ENCODE results near the gene B4GALNT4.

The B4GALNT4 gene

DNA sequence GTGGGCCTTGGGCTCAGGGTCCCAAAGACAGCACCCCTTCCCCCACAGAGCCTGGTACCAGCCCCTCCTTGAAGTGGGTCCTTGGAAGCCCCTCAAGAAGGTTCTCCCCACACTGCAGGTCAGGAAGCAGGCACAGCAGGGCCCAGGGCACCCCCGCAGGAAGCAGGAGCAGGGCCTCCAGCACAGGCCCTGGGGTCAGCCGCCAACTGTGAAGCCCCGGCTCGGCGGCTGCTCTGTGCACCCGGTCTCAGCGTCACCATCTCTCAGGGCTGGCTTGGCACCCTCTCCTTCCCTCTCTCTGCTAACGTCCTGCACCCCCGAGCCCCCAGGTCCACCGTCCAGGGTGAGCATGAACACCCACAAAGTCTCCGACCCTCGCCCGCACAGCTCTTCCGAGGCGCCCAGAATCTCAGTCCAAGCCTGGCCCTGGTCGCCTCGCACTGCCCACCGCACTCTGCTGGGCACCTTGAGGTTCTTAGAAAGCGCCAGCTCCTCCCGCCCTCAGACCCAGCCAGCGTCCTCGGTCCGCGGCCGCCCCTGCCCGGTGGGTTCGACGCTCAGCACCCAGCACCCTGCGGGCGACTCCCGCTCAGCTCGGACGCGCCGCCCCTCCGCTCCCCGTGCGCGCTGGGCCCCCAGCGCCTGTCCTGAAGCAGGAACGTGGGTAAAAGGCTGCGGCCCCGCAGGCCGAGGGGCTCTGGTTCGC lies 46.9 kb downstream of the B4GALNT4 start:
- Histone ChIP-seq H3K4me3 (ENCODE audit: low read length) (no peak overlapping the region), H3K27me3 (replicated peaks; ENCODE audit: insufficient read depth, low read length) (peaks cover 68% of the 10 kb centered on the region), H3K4me2 (ENCODE audit: low read depth, low read length) (peak overlapping the region; percentile 54; the same call in 1 of the 2 replicates), H3K79me2 (ENCODE audit: low read length) (no peaks in the 10 kb centered on the region), H3K27ac (ENCODE audit: low read length) (no peak overlapping the region), H3K9me2 (replicated peaks; ENCODE audit: insufficient read depth, low read length) (no peaks in the 10 kb centered on the region), H4K20me1 (ENCODE audit: insufficient read depth, low read length) (no peaks in the 10 kb centered on the region), H3K4me1 (ENCODE audit: low read length) (no peaks in the 10 kb centered on the region), H3K36me3 (replicated peaks; ENCODE audit: insufficient read depth, low read length) (no peaks in the 10 kb centered on the region), H3K9ac (ENCODE audit: low read length) (no peak overlapping the region), H3K9me3 (replicated peaks; ENCODE audit: insufficient read depth, low read length) (no peaks in the 10 kb centered on the region), H2AFZ (ENCODE audit: low read length) (no peak overlapping the region), H3F3A (ENCODE audit: insufficient read depth, low read length) (no peaks in the 10 kb centered on the region)
- no peak for TF ChIP-seq EZH2phosphoT487 (IDR thresholded peaks at IDR 0.05; ENCODE audit: low read length)
- TF ChIP-seq, protein P1, sequence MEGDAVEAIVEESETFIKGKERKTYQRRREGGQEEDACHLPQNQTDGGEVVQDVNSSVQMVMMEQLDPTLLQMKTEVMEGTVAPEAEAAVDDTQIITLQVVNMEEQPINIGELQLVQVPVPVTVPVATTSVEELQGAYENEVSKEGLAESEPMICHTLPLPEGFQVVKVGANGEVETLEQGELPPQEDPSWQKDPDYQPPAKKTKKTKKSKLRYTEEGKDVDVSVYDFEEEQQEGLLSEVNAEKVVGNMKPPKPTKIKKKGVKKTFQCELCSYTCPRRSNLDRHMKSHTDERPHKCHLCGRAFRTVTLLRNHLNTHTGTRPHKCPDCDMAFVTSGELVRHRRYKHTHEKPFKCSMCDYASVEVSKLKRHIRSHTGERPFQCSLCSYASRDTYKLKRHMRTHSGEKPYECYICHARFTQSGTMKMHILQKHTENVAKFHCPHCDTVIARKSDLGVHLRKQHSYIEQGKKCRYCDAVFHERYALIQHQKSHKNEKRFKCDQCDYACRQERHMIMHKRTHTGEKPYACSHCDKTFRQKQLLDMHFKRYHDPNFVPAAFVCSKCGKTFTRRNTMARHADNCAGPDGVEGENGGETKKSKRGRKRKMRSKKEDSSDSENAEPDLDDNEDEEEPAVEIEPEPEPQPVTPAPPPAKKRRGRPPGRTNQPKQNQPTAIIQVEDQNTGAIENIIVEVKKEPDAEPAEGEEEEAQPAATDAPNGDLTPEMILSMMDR (IDR thresholded peaks at IDR 0.05; ENCODE audit: low read length) = no peak
- no peak for TF ChIP-seq EZH2 (optimal IDR thresholded peaks at IDR 0.05; ENCODE audit: low read depth, low read length)
- no peak for DNase-seq

DNA sequence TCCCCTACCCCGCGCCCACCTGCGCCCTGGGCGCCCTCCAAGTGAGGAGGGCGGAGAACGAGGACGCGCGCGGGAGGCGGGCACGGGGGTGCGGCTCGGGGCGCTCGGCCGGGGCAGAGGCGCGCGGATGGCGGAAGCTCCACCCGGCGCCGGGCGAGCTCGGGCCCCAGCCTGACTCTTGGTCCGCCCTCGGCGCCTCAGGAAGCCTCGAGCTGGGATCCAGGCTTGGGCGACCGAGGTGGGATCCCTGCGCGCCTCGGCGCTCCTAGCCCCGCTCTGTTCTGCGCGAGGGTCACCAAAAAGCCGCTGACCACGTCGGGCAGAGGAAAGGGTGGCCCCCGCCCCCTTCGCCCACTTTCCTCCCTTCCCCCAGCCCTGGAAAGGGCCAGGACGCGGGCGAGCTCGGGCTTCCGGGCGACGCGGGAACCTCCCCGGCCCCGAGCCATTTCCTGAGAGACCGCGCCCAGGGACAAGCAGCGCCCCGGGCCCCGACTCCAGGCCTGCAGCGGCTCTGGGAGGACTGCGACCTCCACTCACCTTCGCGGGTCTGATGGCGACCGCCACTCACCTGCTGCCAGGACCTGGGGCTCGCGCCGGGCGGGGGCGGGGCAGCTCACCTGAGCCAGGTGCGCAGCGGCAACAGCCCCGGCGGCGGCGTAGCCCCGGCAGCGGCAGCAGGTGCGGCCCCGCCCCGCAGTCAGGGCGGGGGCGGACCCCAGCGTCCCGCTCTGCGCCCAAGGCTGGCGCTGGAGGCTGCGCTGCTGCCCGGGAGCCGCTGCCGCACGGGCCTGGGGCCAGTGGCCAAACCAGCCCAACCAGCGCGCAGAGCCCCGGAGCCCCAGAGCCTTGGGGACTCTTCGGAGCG lies 47.7 kb downstream of the B4GALNT4 start:
- H3K27me3 ChIP-seq (replicated peaks; ENCODE audit: insufficient read depth, low read length) = peaks cover 68% of the 10 kb centered on the region
- H3K4me3 ChIP-seq (ENCODE audit: low read length) = peak overlapping the region; percentile 37; the same call in 1 of the 2 replicates
- peak overlapping the region; percentile 54; the same call in 1 of the 2 replicates for H3K4me2 ChIP-seq (ENCODE audit: low read depth, low read length)
- H3K9me2 ChIP-seq (replicated peaks; ENCODE audit: insufficient read depth, low read length) = no peaks in the 10 kb centered on the region
- DNase-seq = no peak
- no peaks in the 10 kb centered on the region for H3F3A ChIP-seq (ENCODE audit: insufficient read depth, low read length)
- no peak overlapping the region for H2AFZ ChIP-seq (ENCODE audit: low read length)
- H4K20me1 ChIP-seq (ENCODE audit: insufficient read depth, low read length) = no peaks in the 10 kb centered on the region
- no peaks in the 10 kb centered on the region for H3K79me2 ChIP-seq (ENCODE audit: low read length)
- no peak overlapping the region for H3K27ac ChIP-seq (ENCODE audit: low read length)
- H3K9me3 ChIP-seq (replicated peaks; ENCODE audit: insufficient read depth, low read length) = no peaks in the 10 kb centered on the region
- H3K4me1 ChIP-seq (ENCODE audit: low read length) = no peaks in the 10 kb centered on the region
- H3K36me3 ChIP-seq (replicated peaks; ENCODE audit: insufficient read depth, low read length) = no peaks in the 10 kb centered on the region
- no peak overlapping the region for H3K9ac ChIP-seq (ENCODE audit: low read length)
- TF ChIP-seq, protein P1 (IDR thresholded peaks at IDR 0.05; ENCODE audit: low read length) = no peak
- TF ChIP-seq EZH2phosphoT487 (IDR thresholded peaks at IDR 0.05; ENCODE audit: low read length) (no peak), EZH2 (optimal IDR thresholded peaks at IDR 0.05; ENCODE audit: low read depth, low read length) (no peak)

DNA sequence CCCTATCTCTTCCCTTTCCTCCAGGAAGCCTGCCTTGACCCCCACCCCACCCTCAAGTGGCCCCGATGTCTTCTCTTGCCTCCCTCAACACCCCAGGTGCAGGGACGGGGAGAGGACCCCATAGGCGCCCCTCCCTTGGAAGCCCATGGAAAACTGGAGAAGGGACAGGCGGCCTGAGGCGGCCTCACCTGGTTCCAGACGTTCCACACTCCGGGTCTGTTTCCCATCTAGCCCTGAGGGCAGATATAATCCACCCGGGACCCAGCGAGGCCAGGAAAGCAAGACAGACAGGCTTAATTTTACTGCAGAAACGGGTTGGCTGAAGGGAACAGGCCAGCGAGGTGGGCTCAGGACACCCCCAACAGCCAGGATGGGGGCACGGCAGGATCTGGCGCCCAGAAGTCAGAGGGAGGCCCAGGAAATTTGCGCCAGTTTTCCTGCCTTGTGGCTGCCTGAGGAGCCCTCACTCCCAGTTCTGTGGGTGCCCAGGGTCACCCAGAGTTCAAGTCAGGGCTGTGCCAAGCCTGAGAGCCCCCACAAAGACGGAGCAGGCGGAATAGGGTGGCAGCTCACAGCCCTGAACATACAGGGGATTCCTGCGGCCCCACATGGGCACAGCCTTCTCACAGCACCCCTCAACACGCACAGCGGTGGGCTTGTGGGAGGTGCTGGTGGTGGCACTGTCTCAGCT lies 48.5 kb downstream of the B4GALNT4 start:
- Histone ChIP-seq H3K9ac (ENCODE audit: low read length) (no peak overlapping the region), H3F3A (ENCODE audit: insufficient read depth, low read length) (no peaks in the 10 kb centered on the region), H2AFZ (ENCODE audit: low read length) (no peak overlapping the region), H3K27ac (ENCODE audit: low read length) (no peak overlapping the region), H3K9me2 (replicated peaks; ENCODE audit: insufficient read depth, low read length) (no peaks in the 10 kb centered on the region), H3K27me3 (replicated peaks; ENCODE audit: insufficient read depth, low read length) (peaks cover 73% of the 10 kb centered on the region), H3K9me3 (replicated peaks; ENCODE audit: insufficient read depth, low read length) (no peaks in the 10 kb centered on the region), H3K4me2 (ENCODE audit: low read depth, low read length) (no peak overlapping the region), H4K20me1 (ENCODE audit: insufficient read depth, low read length) (no peaks in the 10 kb centered on the region), H3K4me1 (ENCODE audit: low read length) (no peaks in the 10 kb centered on the region), H3K4me3 (ENCODE audit: low read length) (no peak overlapping the region), H3K36me3 (replicated peaks; ENCODE audit: insufficient read depth, low read length) (no peaks in the 10 kb centered on the region), H3K79me2 (ENCODE audit: low read length) (no peaks in the 10 kb centered on the region)
- TF ChIP-seq, protein P1 (IDR thresholded peaks at IDR 0.05; ENCODE audit: low read length) = no peak
- no peak for TF ChIP-seq EZH2phosphoT487 (IDR thresholded peaks at IDR 0.05; ENCODE audit: low read length)
- no peak for TF ChIP-seq EZH2 (optimal IDR thresholded peaks at IDR 0.05; ENCODE audit: low read depth, low read length)
- no peak for DNase-seq
